ENCODE data around the gene BMP5.

Gene BMP5

GRCh38 chr6:55820696-55821095, 54.7 kb downstream of the BMP5 start:
- no peaks in the 10 kb centered on the region for H3K36me3 ChIP-seq (replicated peaks; ENCODE audit: insufficient read depth, low read length)
- no peak overlapping the region for H3K9ac ChIP-seq (ENCODE audit: low read length)
- no peak overlapping the region for H2AFZ ChIP-seq (ENCODE audit: low read length)
- H3K9me3 ChIP-seq (replicated peaks; ENCODE audit: insufficient read depth, low read length): no peaks in the 10 kb centered on the region
- TF ChIP-seq EZH2 (optimal IDR thresholded peaks at IDR 0.05; ENCODE audit: low read depth, low read length) (no peak), CTCF (IDR thresholded peaks at IDR 0.05; ENCODE audit: low read length) (no peak), EZH2phosphoT487 (IDR thresholded peaks at IDR 0.05; ENCODE audit: low read length) (no peak)
- no peaks in the 10 kb centered on the region for H3K79me2 ChIP-seq (ENCODE audit: low read length)
- H3F3A ChIP-seq (ENCODE audit: insufficient read depth, low read length): no peaks in the 10 kb centered on the region
- DNase-seq: no peak
- H3K4me1 ChIP-seq (ENCODE audit: low read length): no peaks in the 10 kb centered on the region
- H3K27ac ChIP-seq (ENCODE audit: low read length): no peak overlapping the region
- no peaks in the 10 kb centered on the region for H4K20me1 ChIP-seq (ENCODE audit: insufficient read depth, low read length)
- H3K9me2 ChIP-seq (replicated peaks; ENCODE audit: insufficient read depth, low read length): no peaks in the 10 kb centered on the region
- no peaks in the 10 kb centered on the region for H3K27me3 ChIP-seq (replicated peaks; ENCODE audit: insufficient read depth, low read length)
- no peak overlapping the region for H3K4me3 ChIP-seq (ENCODE audit: low read length)
- no peak overlapping the region for H3K4me2 ChIP-seq (ENCODE audit: low read depth, low read length)

- Histone ChIP-seq H3K9me2 (replicated peaks; ENCODE audit: insufficient read depth, low read length) (no peaks in the 10 kb centered on the region), H2AFZ (ENCODE audit: low read length) (no peak overlapping the region), H3K4me3 (ENCODE audit: low read length) (no peak overlapping the region), H3K9ac (ENCODE audit: low read length) (no peak overlapping the region), H3K4me2 (ENCODE audit: low read depth, low read length) (no peak overlapping the region), H3K36me3 (replicated peaks; ENCODE audit: insufficient read depth, low read length) (no peaks in the 10 kb centered on the region), H3F3A (ENCODE audit: insufficient read depth, low read length) (no peaks in the 10 kb centered on the region), H4K20me1 (ENCODE audit: insufficient read depth, low read length) (no peaks in the 10 kb centered on the region), H3K27me3 (replicated peaks; ENCODE audit: insufficient read depth, low read length) (no peaks in the 10 kb centered on the region), H3K27ac (ENCODE audit: low read length) (no peak overlapping the region), H3K4me1 (ENCODE audit: low read length) (no peaks in the 10 kb centered on the region), H3K79me2 (ENCODE audit: low read length) (no peaks in the 10 kb centered on the region), H3K9me3 (replicated peaks; ENCODE audit: insufficient read depth, low read length) (no peaks in the 10 kb centered on the region)
- TF ChIP-seq EZH2phosphoT487 (IDR thresholded peaks at IDR 0.05; ENCODE audit: low read length) (no peak), EZH2 (optimal IDR thresholded peaks at IDR 0.05; ENCODE audit: low read depth, low read length) (no peak), CTCF (IDR thresholded peaks at IDR 0.05; ENCODE audit: low read length) (no peak)
- no peak for DNase-seq
These were observed 55.6 kb downstream of the BMP5 start for GRCh38 chr6:55819811-55820210.

GRCh38 chr6:55818482-55818881, 56.9 kb downstream of the BMP5 start:
- Histone ChIP-seq H4K20me1 (ENCODE audit: insufficient read depth, low read length) (no peaks in the 10 kb centered on the region), H3K4me3 (ENCODE audit: low read length) (no peak overlapping the region), H3K9ac (ENCODE audit: low read length) (no peak overlapping the region), H3K27me3 (replicated peaks; ENCODE audit: insufficient read depth, low read length) (no peaks in the 10 kb centered on the region), H3K36me3 (replicated peaks; ENCODE audit: insufficient read depth, low read length) (no peaks in the 10 kb centered on the region), H3K9me2 (replicated peaks; ENCODE audit: insufficient read depth, low read length) (no peaks in the 10 kb centered on the region), H2AFZ (ENCODE audit: low read length) (no peak overlapping the region), H3K4me2 (ENCODE audit: low read depth, low read length) (no peak overlapping the region), H3K9me3 (replicated peaks; ENCODE audit: insufficient read depth, low read length) (no peaks in the 10 kb centered on the region), H3K4me1 (ENCODE audit: low read length) (no peaks in the 10 kb centered on the region), H3F3A (ENCODE audit: insufficient read depth, low read length) (no peaks in the 10 kb centered on the region), H3K27ac (ENCODE audit: low read length) (no peak overlapping the region), H3K79me2 (ENCODE audit: low read length) (no peaks in the 10 kb centered on the region)
- DNase-seq: no peak
- TF ChIP-seq CTCF (IDR thresholded peaks at IDR 0.05; ENCODE audit: low read length) (no peak), EZH2phosphoT487 (IDR thresholded peaks at IDR 0.05; ENCODE audit: low read length) (no peak), EZH2 (optimal IDR thresholded peaks at IDR 0.05; ENCODE audit: low read depth, low read length) (no peak)

All from MM.1S (cell line).